ENCODE measurements around the gene SNAPC5. TPM values are rescaled to one million over a fixed set of nuclear protein-coding genes. Genes with fewer than 3 reads are reported as not detected.

The SNAPC5 gene
- total and polyA plus RNA-seq, 10 of the 15 experiments (the other 5 are each of a cell fraction or from before 2014, with no cell fraction given), result 14.4 to 53.5 (median 36.9) TPM

DNA sequence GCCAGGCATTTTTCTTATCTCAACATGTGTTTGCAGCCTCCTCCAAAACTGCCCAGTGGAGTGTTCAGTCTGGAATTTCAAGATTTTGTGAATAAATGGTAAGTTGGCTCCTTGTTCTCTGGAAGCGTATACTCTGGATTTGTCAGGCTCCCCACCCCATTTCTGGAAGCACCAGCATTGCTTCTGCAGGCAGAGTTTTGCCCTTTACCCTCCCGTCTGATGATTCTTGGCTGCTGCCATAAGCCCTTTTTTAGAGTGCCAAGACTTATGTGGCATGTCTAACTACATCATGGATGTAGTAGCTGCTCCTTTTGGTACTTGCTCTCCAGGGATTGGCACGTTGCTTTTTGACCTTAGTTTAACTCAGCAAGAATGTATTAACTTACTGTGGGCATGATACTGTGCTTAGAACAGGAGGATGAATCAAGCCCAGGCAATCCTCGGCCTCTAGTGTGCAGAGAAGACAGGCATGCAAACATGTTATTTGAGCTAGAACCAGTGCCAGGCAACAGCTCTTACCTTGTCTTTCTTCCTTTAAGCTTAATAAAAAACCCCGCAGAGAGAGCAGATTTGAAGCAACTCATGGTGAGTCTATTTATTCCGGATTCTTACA lies 8.3 kb downstream of the SNAPC5 start (continued):
- TF ChIP-seq, protein P1, sequence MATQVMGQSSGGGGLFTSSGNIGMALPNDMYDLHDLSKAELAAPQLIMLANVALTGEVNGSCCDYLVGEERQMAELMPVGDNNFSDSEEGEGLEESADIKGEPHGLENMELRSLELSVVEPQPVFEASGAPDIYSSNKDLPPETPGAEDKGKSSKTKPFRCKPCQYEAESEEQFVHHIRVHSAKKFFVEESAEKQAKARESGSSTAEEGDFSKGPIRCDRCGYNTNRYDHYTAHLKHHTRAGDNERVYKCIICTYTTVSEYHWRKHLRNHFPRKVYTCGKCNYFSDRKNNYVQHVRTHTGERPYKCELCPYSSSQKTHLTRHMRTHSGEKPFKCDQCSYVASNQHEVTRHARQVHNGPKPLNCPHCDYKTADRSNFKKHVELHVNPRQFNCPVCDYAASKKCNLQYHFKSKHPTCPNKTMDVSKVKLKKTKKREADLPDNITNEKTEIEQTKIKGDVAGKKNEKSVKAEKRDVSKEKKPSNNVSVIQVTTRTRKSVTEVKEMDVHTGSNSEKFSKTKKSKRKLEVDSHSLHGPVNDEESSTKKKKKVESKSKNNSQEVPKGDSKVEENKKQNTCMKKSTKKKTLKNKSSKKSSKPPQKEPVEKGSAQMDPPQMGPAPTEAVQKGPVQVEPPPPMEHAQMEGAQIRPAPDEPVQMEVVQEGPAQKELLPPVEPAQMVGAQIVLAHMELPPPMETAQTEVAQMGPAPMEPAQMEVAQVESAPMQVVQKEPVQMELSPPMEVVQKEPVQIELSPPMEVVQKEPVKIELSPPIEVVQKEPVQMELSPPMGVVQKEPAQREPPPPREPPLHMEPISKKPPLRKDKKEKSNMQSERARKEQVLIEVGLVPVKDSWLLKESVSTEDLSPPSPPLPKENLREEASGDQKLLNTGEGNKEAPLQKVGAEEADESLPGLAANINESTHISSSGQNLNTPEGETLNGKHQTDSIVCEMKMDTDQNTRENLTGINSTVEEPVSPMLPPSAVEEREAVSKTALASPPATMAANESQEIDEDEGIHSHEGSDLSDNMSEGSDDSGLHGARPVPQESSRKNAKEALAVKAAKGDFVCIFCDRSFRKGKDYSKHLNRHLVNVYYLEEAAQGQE (IDR thresholded peaks at IDR 0.05; ENCODE audit: low read depth, low read length), result no peak
- TF ChIP-seq JUND (IDR thresholded peaks at IDR 0.05; ENCODE audit: low read depth, low read length), result no peak
- no peak for TF ChIP-seq CREM (IDR thresholded peaks at IDR 0.05; ENCODE audit: low read depth)
- TF ChIP-seq HDGF (IDR thresholded peaks at IDR 0.05), result no peak
- TF ChIP-seq NFYA (IDR thresholded peaks at IDR 0.05; ENCODE audit: borderline replicate concordance, low read depth, low read length), result no peak
- TF ChIP-seq PAX8 (IDR thresholded peaks at IDR 0.05), result no peak
- TF ChIP-seq, protein P2, sequence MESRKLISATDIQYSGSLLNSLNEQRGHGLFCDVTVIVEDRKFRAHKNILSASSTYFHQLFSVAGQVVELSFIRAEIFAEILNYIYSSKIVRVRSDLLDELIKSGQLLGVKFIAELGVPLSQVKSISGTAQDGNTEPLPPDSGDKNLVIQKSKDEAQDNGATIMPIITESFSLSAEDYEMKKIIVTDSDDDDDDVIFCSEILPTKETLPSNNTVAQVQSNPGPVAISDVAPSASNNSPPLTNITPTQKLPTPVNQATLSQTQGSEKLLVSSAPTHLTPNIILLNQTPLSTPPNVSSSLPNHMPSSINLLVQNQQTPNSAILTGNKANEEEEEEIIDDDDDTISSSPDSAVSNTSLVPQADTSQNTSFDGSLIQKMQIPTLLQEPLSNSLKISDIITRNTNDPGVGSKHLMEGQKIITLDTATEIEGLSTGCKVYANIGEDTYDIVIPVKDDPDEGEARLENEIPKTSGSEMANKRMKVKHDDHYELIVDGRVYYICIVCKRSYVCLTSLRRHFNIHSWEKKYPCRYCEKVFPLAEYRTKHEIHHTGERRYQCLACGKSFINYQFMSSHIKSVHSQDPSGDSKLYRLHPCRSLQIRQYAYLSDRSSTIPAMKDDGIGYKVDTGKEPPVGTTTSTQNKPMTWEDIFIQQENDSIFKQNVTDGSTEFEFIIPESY (IDR thresholded peaks at IDR 0.05), result no peak
- TF ChIP-seq CHD2 (IDR thresholded peaks at IDR 0.05; ENCODE audit: borderline replicate concordance, low read depth, low read length), result no peak

Measured in GM12878 (cell line).